BLaER1 treated with 17β-estradiol and CSF1 and Interleukin-3, amounts not matched to agents 10 nM and 100 nM (cell line): ENCODE data around the gene PCNT.

Experiments
- H3K27ac ChIP-seq, 11 experiments: shearing (Covaris generic); formaldehyde crosslinking; 2 replicates each; pipeline ENCODE4 v1.8.1; 2022
- H3K27me3 ChIP-seq, 11 experiments: shearing (Covaris generic); formaldehyde crosslinking; 2 replicates each; pipeline ENCODE4 v1.8.1; 2022
- H3K36me3 ChIP-seq, 11 experiments: shearing (Covaris generic); formaldehyde crosslinking; 2 replicates each; pipeline ENCODE4 v1.8.1; 2022
- H3K4me1 ChIP-seq, 10 experiments: shearing (Covaris generic); formaldehyde crosslinking; 2 replicates each; pipeline ENCODE4 v1.8.1; 2022
- H3K4me2 ChIP-seq, 11 experiments: shearing (Covaris generic); formaldehyde crosslinking; 2 replicates each; pipeline ENCODE4 v1.8.1; 2022
- H3K4me3 ChIP-seq, 10 experiments: shearing (Covaris generic); formaldehyde crosslinking; 2 replicates each; pipeline ENCODE4 v1.8.1; 2022
- H3K9ac ChIP-seq, 11 experiments: shearing (Covaris generic); formaldehyde crosslinking; 2 replicates each; pipeline ENCODE4 v1.8.1; 2022
- H3K9me3 ChIP-seq, 11 experiments: shearing (Covaris generic); formaldehyde crosslinking; replicated peaks in 1 of 11; 2 replicates each; pipeline ENCODE4 v1.8.1; 2022
- H4K20me1 ChIP-seq, 11 experiments: shearing (Covaris generic); formaldehyde crosslinking; 2 replicates each; pipeline ENCODE4 v1.8.1; 2022
- Cebpa-rat ChIP-seq, 11 experiments: shearing (Covaris generic); IDR thresholded peaks; 2 replicates each; pipeline ENCODE4 v1.8.1; 2022

The PCNT gene, protein sequence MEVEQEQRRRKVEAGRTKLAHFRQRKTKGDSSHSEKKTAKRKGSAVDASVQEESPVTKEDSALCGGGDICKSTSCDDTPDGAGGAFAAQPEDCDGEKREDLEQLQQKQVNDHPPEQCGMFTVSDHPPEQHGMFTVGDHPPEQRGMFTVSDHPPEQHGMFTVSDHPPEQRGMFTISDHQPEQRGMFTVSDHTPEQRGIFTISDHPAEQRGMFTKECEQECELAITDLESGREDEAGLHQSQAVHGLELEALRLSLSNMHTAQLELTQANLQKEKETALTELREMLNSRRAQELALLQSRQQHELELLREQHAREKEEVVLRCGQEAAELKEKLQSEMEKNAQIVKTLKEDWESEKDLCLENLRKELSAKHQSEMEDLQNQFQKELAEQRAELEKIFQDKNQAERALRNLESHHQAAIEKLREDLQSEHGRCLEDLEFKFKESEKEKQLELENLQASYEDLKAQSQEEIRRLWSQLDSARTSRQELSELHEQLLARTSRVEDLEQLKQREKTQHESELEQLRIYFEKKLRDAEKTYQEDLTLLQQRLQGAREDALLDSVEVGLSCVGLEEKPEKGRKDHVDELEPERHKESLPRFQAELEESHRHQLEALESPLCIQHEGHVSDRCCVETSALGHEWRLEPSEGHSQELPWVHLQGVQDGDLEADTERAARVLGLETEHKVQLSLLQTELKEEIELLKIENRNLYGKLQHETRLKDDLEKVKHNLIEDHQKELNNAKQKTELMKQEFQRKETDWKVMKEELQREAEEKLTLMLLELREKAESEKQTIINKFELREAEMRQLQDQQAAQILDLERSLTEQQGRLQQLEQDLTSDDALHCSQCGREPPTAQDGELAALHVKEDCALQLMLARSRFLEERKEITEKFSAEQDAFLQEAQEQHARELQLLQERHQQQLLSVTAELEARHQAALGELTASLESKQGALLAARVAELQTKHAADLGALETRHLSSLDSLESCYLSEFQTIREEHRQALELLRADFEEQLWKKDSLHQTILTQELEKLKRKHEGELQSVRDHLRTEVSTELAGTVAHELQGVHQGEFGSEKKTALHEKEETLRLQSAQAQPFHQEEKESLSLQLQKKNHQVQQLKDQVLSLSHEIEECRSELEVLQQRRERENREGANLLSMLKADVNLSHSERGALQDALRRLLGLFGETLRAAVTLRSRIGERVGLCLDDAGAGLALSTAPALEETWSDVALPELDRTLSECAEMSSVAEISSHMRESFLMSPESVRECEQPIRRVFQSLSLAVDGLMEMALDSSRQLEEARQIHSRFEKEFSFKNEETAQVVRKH (N-terminal part only)

DNA sequence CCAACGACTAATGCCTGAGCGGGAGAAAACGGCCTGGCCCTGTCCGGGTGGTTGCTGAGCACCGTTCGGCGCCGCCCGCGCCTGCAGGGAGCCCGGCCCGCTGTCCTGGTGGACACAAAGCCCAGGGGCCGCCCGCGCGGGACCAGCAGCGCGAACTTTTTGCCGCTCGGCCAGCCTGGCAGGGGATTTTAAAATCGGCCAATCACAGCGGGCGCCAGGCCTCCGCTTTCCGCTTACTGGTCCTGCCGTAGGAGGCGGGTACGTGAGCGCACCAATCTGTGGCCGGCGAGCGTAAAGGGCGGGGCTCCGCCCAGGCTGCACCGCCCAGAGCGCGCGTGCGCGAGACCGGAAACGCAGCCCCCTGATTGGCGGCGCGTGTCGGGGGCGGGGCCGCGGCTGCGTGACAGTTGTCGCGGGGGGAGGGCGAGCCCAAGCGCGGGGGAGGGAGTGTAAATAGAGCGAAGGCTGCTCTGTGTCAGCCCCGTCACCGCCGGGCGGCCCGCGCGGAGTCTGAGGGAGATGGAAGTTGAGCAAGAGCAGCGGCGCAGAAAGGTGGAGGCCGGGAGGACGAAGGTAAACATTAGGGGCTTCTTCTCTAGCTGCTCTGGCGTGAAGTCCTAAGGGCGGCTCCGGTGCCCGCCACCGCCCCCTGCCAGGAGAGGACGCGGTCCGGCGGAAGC lies at the start of gene PCNT, which contains the start of gene C21orf58:
Gene PCNT, plus strand, starts transcription at position 447 of the 680 bp plus-strand sequence. Its CDS starts 73 bp downstream, at position 520.
Gene C21orf58, minus strand, starts transcription at position 161 of the 680 bp plus-strand sequence. CDS start 1,132 bp downstream, outside the sequence.
- peaks cover 39 to 50% (median 49%) of the 10 kb centered on the region in 10 experiments for H3K4me1 ChIP-seq
- no peaks in the 10 kb centered on the region for H3K27me3 ChIP-seq
- H3K4me2 ChIP-seq = peak within 1 kb of the TSS; percentile 88 to 99 (median 96)
- H3K36me3 ChIP-seq = peaks cover 0 to 50% (median 31%) of the 10 kb centered on the region in 11 experiments; a peak in 21 of 22 replicates
- peak within 1 kb of the TSS; percentile 84 to 98 (median 91) for H3K4me3 ChIP-seq
- H3K9ac ChIP-seq = peak within 1 kb of the TSS; percentile 93 to 98 (median 96)
- peak within 1 kb of the TSS; percentile 91 to 99 (median 97) for H3K27ac ChIP-seq
- H3K9me3 ChIP-seq = no peaks in the 10 kb centered on the region
- peaks cover 0 to 71% (median 43%) of the 10 kb centered on the region in 11 experiments; a peak in 18 of 22 replicates for H4K20me1 ChIP-seq
- no peak for TF ChIP-seq Cebpa-rat (IDR thresholded peaks at IDR 0.05)

DNA sequence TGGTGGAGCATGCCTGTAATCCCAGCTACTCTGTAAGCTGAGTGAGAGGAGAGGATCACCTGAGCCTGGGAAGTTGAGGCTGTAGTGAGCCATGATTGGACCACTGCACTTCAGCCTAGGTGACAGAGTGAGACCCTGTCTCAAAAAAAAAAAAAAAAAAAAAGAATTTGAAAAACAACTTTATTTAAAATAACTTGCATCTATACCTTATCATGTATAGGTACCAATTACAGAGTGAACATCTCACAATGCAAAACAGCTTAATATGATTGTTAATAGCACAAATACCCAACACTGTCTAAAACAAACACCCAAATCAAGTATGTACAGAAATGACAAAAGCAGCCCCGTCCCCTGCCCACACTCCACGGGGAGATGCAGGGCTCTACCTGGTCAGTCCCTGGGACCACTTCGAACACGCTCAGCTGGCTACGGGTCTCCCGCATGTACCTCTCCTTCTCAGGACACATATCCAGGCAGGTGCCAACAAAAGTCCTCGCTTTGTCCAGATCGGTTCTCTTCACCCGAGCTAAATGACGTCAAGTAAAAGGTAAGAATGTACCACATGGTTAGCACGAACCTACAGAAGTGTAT lies 49.1 kb upstream of the PCNT start:
- Histone ChIP-seq H4K20me1 (peaks cover 10 to 93% (median 69%) of the 10 kb centered on the region in 11 experiments; a peak in 17 of 22 replicates), H3K4me3 (no peak overlapping the region), H3K9me3 (no peaks in the 10 kb centered on the region), H3K27me3 (no peaks in the 10 kb centered on the region), H3K4me2 (no peak overlapping the region), H3K9ac (no peak overlapping the region), H3K36me3 (peaks cover 98 to 100% (median 100%) of the 10 kb centered on the region in 11 experiments), H3K4me1 (no peaks in the 10 kb centered on the region), H3K27ac (no peak overlapping the region)
- TF ChIP-seq Cebpa-rat (IDR thresholded peaks at IDR 0.05) = no peak

DNA sequence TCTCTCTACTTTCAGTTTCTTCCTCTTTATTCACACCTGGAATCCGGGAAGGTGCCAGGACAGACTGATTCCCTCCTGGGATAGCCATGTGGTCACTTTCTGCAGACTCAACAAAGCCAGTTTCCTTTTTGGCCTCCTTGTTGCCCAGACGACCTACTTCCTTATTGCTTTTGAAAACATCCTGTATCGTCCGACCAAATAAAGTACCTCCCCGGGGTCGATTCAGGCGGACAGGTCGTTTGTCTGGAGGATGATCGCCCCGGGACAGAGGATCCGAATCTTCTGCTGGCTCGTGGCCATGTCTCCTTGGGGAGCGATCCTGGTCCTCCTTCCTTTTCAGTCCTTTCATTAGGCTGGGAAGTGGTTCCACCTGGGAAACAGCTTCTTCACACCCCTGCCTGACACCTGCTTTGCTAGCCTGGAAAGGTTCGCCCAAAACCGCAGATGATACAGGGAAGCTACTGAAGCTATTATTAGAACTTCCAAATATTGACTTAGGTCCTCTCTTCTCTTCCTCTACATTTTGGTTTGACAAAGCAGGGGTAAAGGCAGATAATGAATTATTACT lies 39.8 kb upstream of the PCNT start:
- TF ChIP-seq Cebpa-rat (IDR thresholded peaks at IDR 0.05) = no peak
- Histone ChIP-seq H3K27ac (peak overlapping the region in 7 of 11 experiments; percentile 10 to 99 (median 93); a peak in 10 of 22 replicates), H4K20me1 (peaks cover 26 to 64% (median 57%) of the 10 kb centered on the region in 11 experiments; a peak in 21 of 22 replicates), H3K27me3 (no peaks in the 10 kb centered on the region), H3K36me3 (peaks cover 45 to 58% (median 55%) of the 10 kb centered on the region in 11 experiments), H3K9me3 (no peaks in the 10 kb centered on the region; a peak in 1 of 22 replicates), H3K4me2 (peak overlapping the region; percentile 78 to 99 (median 89)), H3K4me1 (peaks cover 46 to 63% (median 56%) of the 10 kb centered on the region in 10 experiments), H3K4me3 (peak overlapping the region; percentile 73 to 99 (median 92); a peak in 19 of 20 replicates), H3K9ac (peak overlapping the region; percentile 3 to 100 (median 97); a peak in 20 of 22 replicates)

DNA sequence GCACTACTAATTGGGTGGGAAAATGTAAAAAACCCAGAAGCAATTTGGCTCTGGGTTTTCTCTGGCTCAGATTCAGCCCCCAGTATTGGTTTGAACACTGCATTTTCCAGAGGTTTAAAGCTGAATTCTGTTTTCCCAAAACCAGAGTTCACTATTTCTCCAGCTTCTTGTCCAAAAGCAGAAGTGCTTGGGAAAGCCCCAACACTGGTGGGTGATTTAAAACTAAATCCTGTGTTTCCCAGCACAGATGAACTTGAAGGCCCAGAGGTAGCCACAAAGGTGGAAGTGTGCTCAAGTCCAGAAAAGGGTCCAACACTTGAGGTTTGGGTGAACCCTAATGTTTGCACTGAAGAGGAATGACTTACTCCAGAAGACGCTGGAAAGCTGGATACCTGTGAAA lies 39.2 kb upstream of the PCNT start:
- H3K36me3 ChIP-seq = peaks cover 39 to 52% (median 49%) of the 10 kb centered on the region in 11 experiments
- no peak for TF ChIP-seq Cebpa-rat (IDR thresholded peaks at IDR 0.05)
- peak overlapping the region; percentile 78 to 99 (median 89) for H3K4me2 ChIP-seq
- peak overlapping the region in 10 of 11 experiments; percentile 86 to 99 (median 97); a peak in 15 of 22 replicates for H3K27ac ChIP-seq
- H3K4me1 ChIP-seq = peaks cover 46 to 63% (median 57%) of the 10 kb centered on the region in 10 experiments
- no peaks in the 10 kb centered on the region; a peak in 1 of 22 replicates for H3K9me3 ChIP-seq
- peaks cover 25 to 58% (median 52%) of the 10 kb centered on the region in 11 experiments; a peak in 21 of 22 replicates for H4K20me1 ChIP-seq
- H3K9ac ChIP-seq = peak overlapping the region; percentile 88 to 100 (median 97); a peak in 21 of 22 replicates
- no peaks in the 10 kb centered on the region for H3K27me3 ChIP-seq
- peak overlapping the region; percentile 73 to 99 (median 92) for H3K4me3 ChIP-seq

DNA sequence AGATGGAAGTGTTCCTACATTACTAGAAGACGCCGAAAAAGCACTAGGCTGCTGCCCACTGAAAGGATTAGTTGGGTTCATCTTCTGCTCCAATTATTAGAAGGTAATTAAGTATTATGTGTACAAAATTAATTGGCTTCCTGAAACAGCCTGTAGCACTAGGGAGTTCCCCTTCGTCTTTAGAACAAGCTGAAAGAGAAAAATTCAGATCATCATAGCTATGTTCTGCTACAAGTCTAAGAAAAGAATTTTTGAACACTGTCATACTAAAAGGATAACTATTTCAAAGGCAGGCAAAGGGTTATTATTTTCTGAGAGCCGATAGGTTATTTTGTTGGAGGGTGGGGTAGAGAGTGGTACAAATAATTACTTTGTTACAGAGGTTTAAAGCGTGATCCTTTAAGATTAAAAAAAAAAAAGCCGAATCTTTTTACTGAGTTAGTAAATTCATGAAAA lies 38.7 kb upstream of the PCNT start, which contains the start of gene MCM3AP:
Gene MCM3AP, minus strand, starts transcription at position 406 of the 456 bp plus-strand sequence. Its CDS starts 325 bp downstream, at position 81.
- H3K27me3 ChIP-seq = no peaks in the 10 kb centered on the region
- H3K4me3 ChIP-seq = peak within 1 kb of the TSS; percentile 73 to 99 (median 92)
- TF ChIP-seq Cebpa-rat (IDR thresholded peaks at IDR 0.05) = no peak
- peak within 1 kb of the TSS; percentile 86 to 99 (median 97) for H3K27ac ChIP-seq
- H4K20me1 ChIP-seq = peaks cover 20 to 53% (median 47%) of the 10 kb centered on the region in 11 experiments; a peak in 21 of 22 replicates
- H3K9ac ChIP-seq = peak within 1 kb of the TSS; percentile 88 to 100 (median 97)
- no peaks in the 10 kb centered on the region; a peak in 1 of 22 replicates for H3K9me3 ChIP-seq
- peaks cover 49 to 63% (median 59%) of the 10 kb centered on the region in 10 experiments for H3K4me1 ChIP-seq
- H3K4me2 ChIP-seq = peak within 1 kb of the TSS; percentile 78 to 99 (median 89)
- peaks cover 34 to 47% (median 44%) of the 10 kb centered on the region in 11 experiments for H3K36me3 ChIP-seq

DNA sequence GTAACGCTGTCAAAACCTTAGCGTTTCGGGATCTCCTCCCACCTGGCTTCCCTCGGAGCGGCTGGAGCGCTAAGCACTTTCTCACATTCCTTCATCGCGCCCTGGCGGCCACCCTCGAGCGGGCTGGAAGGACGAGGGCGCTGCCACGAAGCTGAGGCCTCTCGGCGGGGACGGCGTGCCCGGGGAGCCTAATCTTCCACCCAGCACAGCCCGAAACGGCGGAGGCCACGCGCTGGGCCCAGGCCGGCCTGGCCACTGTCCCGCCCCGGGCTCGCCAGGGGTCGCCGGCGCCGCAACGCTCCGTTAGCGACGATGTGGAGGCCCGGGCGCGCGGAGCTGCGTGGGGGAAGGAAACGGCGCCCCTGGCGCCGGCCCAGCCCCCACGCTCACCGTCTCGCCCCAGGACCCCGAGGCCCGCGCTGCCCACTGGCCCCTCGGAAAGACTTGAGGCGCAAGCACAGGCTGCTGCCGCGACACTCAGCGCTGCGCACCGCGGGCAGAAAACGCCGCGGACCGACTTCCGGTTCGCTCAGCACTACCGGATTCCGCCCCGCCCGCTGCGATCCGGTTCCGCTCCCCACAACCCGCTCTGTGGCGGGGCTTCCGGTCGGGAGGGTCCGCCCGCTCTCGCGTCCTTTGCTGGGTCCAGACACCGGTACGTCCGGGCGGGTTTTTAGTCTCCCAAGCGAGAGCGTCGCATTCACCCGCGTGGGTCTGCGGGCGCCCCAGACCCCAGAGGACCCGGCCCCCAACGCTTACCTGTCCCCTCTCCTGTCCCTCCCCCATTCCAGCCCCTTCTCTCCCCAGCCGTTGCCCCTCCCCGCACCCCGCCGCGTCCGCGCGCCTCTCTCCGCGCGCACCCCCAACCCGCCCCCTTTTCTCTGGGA lies 38.0 kb upstream of the PCNT start, which contains the start of gene YBEY:
Gene YBEY, plus strand, starts transcription at position 582 of the 887 bp plus-strand sequence. CDS start 572 bp downstream, outside the sequence.
- Histone ChIP-seq H3K4me1 (peaks cover 55 to 71% (median 63%) of the 10 kb centered on the region in 10 experiments), H3K36me3 (peaks cover 26 to 39% (median 37%) of the 10 kb centered on the region in 11 experiments), H4K20me1 (peaks cover 16 to 45% (median 39%) of the 10 kb centered on the region in 11 experiments; a peak in 19 of 22 replicates), H3K27me3 (no peaks in the 10 kb centered on the region), H3K4me2 (peak within 1 kb of the TSS; percentile 78 to 99 (median 89)), H3K4me3 (peak within 1 kb of the TSS; percentile 73 to 99 (median 92)), H3K9ac (peak within 1 kb of the TSS; percentile 88 to 100 (median 97)), H3K9me3 (no peaks in the 10 kb centered on the region; a peak in 1 of 22 replicates), H3K27ac (peak within 1 kb of the TSS; percentile 86 to 99 (median 97))
- TF ChIP-seq Cebpa-rat (IDR thresholded peaks at IDR 0.05) = no peak
